HFFc6 (cell line): ENCODE data around the gene ADAM22. TPM values are rescaled to one million over a fixed set of nuclear protein-coding genes. Genes with fewer than 3 reads are reported as not detected.

Experiments used
- DNase-seq: peaks from one replicate; pipeline ENCODE4 v3.0.0-alpha.2; 2018
- H3K27ac Mint-ChIP-seq: 2 replicates; pipeline ENCODE4 v1.8.0; 2020; ENCODE audit warnings: mild to moderate bottlenecking, mixed read lengths
- H3K27me3 Mint-ChIP-seq: 2 replicates; pipeline ENCODE4 v1.8.0; 2021; ENCODE audit warnings: mild to moderate bottlenecking, moderate library complexity, mixed read lengths; ENCODE audit not compliant: insufficient read depth
- H3K36me3 Mint-ChIP-seq: 2 replicates; pipeline ENCODE4 v1.8.0; 2021; ENCODE audit warnings: low read depth, mixed read lengths
- H3K4me1 Mint-ChIP-seq: 2 replicates; pipeline ENCODE4 v1.8.0; 2020; ENCODE audit warnings: low read depth, mixed read lengths
- H3K4me3 Mint-ChIP-seq: 2 replicates; pipeline ENCODE4 v1.8.0; 2020; ENCODE audit warnings: mild to moderate bottlenecking, moderate library complexity, mixed read lengths
- H3K9me3 Mint-ChIP-seq: 2 replicates; pipeline ENCODE4 v1.8.0; 2020; ENCODE audit warnings: mild to moderate bottlenecking, mixed read lengths
- total RNA-seq, 6 experiments: library from RNA; stranded (reverse); fragmentation: NEBNext Ultra II Directional; extraction: Animal tissue kit (Norgen Biotek cat#: 25700); gene quantifications; 2 replicates in 1 of 6; 3 replicates in 5 of 6; pipeline ENCODE4 v1.2.3, GENCODE V29; 2021
- TF ChIP-seq, protein P1 (sequence below): fragments of 200-600 bp; sonication (generic); IDR thresholded peaks from 2 replicates; pipeline ENCODE4 v1.5.0; 2021; ENCODE audit warnings: antibody characterized with exemption, mild to moderate bottlenecking

Gene ADAM22
- total RNA-seq, 6 experiments from 2014 or later, result 0.05 to 0.24 (median 0.12) TPM; not detected in 1

DNA sequence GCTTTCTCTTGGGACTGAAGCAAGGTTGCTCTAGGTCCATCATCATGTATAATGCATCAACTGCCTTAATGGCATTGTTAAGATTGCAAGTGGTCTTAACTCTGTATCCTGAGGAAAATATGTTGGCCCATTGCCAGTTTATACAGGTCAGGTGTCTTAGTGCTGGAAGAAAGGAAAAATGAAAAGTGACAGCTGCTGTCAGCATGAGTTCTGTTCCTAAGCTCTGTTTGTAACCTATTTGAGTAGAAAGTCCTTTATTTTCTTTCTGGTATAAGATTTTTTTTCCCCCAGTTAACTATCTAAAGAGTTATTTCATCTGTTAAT is 158.6 kb downstream of the ADAM22 start:
- no peak overlapping the region for H3K4me3 Mint-ChIP-seq
- no peak for DNase-seq
- no peaks in the 10 kb centered on the region for H3K9me3 Mint-ChIP-seq
- H3K27ac Mint-ChIP-seq, result no peak overlapping the region
- H3K36me3 Mint-ChIP-seq, result no peaks in the 10 kb centered on the region
- H3K27me3 Mint-ChIP-seq, result no peaks in the 10 kb centered on the region; the same call in 1 of the 2 replicates
- H3K4me1 Mint-ChIP-seq, result no peaks in the 10 kb centered on the region
- TF ChIP-seq, protein P1, sequence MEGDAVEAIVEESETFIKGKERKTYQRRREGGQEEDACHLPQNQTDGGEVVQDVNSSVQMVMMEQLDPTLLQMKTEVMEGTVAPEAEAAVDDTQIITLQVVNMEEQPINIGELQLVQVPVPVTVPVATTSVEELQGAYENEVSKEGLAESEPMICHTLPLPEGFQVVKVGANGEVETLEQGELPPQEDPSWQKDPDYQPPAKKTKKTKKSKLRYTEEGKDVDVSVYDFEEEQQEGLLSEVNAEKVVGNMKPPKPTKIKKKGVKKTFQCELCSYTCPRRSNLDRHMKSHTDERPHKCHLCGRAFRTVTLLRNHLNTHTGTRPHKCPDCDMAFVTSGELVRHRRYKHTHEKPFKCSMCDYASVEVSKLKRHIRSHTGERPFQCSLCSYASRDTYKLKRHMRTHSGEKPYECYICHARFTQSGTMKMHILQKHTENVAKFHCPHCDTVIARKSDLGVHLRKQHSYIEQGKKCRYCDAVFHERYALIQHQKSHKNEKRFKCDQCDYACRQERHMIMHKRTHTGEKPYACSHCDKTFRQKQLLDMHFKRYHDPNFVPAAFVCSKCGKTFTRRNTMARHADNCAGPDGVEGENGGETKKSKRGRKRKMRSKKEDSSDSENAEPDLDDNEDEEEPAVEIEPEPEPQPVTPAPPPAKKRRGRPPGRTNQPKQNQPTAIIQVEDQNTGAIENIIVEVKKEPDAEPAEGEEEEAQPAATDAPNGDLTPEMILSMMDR, result no peak

DNA sequence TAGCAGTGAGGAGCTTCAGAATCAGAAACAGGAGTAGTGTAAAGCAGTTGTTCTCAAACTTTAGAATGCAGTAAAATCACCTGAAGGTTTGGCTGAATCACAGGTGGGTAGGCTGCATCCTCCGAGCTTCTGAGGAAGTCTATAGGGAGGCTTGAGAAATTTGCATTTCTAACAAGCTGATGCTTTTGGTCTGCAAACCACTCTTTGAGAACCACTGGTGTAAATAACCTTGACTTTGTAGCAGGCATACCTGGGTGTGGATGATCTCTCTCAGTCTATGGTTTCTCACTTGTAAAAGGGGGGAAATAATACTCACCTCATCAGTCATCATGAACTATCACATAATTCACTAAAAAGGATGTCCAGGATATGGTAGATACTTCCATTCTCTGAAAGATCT is 167.7 kb downstream of the ADAM22 start:
- H3K27ac Mint-ChIP-seq, result no peak overlapping the region
- no peak overlapping the region for H3K4me3 Mint-ChIP-seq
- no peaks in the 10 kb centered on the region; the same call in 1 of the 2 replicates for H3K9me3 Mint-ChIP-seq
- no peaks in the 10 kb centered on the region for H3K36me3 Mint-ChIP-seq
- no peaks in the 10 kb centered on the region for H3K27me3 Mint-ChIP-seq
- TF ChIP-seq, protein P1, result no peak
- H3K4me1 Mint-ChIP-seq, result no peaks in the 10 kb centered on the region
- no peak for DNase-seq

DNA sequence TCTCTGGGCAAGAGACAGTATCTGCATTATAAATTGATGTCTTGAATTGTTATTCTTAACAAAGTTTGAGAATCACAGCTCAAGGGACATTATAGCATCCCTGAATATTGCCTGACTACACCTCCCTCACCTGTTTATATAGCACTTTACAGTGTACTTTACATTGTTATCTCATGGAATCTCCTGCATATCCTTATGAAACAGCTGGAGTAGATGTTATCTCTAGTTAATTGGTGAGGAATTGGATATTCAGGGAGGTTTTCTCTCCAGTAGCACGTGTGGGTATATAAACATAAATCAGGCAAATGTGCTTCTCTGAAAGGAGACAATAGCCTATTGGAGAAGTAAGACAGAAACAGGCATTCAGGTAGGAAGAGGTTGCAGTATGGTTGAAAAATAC is 168.6 kb downstream of the ADAM22 start:
- no peak for DNase-seq
- Mint-ChIP-seq H3K4me3 (no peak overlapping the region), H3K27me3 (no peaks in the 10 kb centered on the region), H3K9me3 (no peaks in the 10 kb centered on the region; the same call in 1 of the 2 replicates), H3K4me1 (no peaks in the 10 kb centered on the region), H3K36me3 (no peaks in the 10 kb centered on the region), H3K27ac (no peak overlapping the region)
- TF ChIP-seq, protein P1, result no peak

DNA sequence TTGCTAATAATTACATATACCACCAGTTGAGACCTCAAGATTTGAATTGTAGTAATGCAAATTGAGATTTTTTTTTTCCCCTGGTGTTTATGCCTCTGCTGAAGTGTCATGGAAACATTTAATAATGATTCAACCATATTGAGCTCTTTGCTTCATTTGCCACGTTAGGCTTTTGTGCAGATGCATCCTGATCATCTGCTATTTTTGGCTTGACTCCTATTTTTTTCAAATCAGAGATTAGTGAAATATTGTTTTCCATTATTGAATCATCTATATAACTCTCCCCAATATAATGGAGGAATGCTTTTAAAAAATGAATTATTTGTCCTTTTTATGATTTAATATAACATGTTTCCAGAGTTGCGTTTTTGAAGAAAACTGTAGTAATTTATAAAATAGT is 170.7 kb downstream of the ADAM22 start:
- peaks cover 3% of the 10 kb centered on the region for H3K27me3 Mint-ChIP-seq
- TF ChIP-seq, protein P1, result no peak
- DNase-seq, result no peak
- H3K4me3 Mint-ChIP-seq, result no peak overlapping the region
- no peaks in the 10 kb centered on the region for H3K4me1 Mint-ChIP-seq
- H3K36me3 Mint-ChIP-seq, result no peaks in the 10 kb centered on the region
- H3K9me3 Mint-ChIP-seq, result no peaks in the 10 kb centered on the region; the same call in 1 of the 2 replicates
- H3K27ac Mint-ChIP-seq, result no peak overlapping the region

DNA sequence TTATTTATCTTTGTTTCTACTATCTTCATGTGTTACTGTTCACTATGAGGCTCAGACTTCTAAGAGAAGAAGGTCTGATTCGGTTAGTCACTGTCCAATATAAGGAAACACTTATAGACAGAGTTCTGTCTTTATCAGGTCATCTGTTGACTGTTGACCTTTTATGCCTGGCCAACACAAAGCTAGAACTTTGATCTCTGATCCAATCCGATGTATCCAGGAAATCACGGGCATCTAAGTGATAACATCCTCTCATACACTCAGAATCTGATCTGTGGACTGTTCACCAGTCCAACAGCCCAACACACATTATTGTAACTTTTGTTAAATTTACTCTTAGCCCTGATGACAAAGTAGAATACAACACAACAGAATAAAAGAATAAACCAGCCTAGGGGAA is 171.2 kb downstream of the ADAM22 start:
- Mint-ChIP-seq H3K27ac (no peak overlapping the region), H3K9me3 (no peaks in the 10 kb centered on the region; the same call in 1 of the 2 replicates), H3K36me3 (no peaks in the 10 kb centered on the region), H3K27me3 (peaks cover 3% of the 10 kb centered on the region), H3K4me3 (no peak overlapping the region), H3K4me1 (no peaks in the 10 kb centered on the region)
- TF ChIP-seq, protein P1, result no peak
- no peak for DNase-seq

DNA sequence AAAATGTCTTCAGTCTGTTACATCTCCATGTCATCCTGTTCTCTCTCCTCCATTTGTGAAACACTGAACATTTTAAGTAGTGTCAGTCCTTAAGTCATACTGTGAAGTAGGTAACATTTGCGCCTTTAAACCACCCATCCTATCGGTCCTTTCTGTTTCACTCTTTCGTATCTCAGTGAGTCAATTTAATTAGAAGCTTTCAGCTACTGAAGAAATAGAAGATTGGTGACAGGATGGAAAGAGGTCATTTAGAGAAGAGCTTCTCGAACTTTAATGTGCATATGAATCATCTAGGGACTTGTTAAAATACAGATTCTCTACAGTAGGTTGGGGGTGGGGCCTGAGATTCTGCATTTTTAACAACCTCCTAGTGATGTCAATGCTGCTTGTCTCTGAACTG is 172.4 kb downstream of the ADAM22 start:
- Mint-ChIP-seq H3K27ac (no peak overlapping the region), H3K36me3 (no peaks in the 10 kb centered on the region), H3K4me3 (no peak overlapping the region), H3K27me3 (peaks cover 3% of the 10 kb centered on the region), H3K9me3 (no peaks in the 10 kb centered on the region), H3K4me1 (no peaks in the 10 kb centered on the region)
- no peak for DNase-seq
- TF ChIP-seq, protein P1, result no peak
